ENCODE data around the gene NTS.

The NTS gene

DNA sequence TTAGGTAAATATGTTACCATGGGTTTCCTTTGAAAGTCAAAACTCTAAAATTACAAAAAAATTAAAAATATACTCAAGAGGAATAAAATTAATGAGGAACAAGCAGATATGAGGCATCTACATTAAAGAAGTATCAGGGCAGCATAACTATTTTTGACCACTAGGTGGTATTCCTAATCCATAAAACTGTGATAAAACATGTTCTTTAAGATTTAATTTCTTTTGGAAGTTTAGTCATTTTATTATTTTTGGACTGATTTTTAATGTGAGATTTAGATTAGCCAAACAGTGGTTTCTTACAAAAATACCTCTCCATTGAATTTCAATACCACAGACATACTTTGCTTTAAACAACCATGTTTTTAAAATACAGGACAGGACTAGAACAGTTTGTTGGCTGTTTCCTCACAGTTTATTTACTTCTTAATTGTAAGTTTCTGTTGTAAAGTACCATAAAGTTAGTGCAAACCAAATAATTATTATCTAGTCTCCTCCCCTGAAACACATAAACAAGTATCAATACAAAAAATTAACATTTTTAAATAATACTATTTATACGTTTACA is 49.8 kb downstream of the NTS start:
- peak; percentile 7 for DNase-seq (ENCODE audit: low spot score)

GRCh38 chr12:85927166-85927565 is 53.1 kb downstream of the NTS start:
- DNase-seq (ENCODE audit: low spot score), result no peak

Data from SW480 (cell line).